RWPE2 (cell line): ENCODE measurements around the gene COL1A1.

Experiments
- ATAC-seq: fragments of 200-7000 bp; cut with Tn5 transposase; 3 replicates; pipeline ENCODE4 v1.9.1; 2021; ENCODE audit warnings: low read depth
- DNase-seq: peaks from one replicate; pipeline ENCODE4 v3.0.0-alpha.2; 2020; ENCODE audit warnings: low spot score
- H3K27ac ChIP-seq: fragments of 450-650 bp; 2 replicates; pipeline ENCODE4 v1.5.1; 2017; ENCODE audit warnings: mild to moderate bottlenecking; ENCODE audit not compliant: poor library complexity, severe bottlenecking
- H3K27me3 ChIP-seq: fragments of 250-450 bp; sonication (Bioruptor Pico); 2 replicates; pipeline ENCODE4 v1.5.1; 2021; ENCODE audit warnings: mild to moderate bottlenecking, moderate library complexity; ENCODE audit not compliant: insufficient read depth, poor library complexity, severe bottlenecking
- H3K36me3 ChIP-seq: fragments of 250-450 bp; sonication (Bioruptor Pico); 2 replicates; pipeline ENCODE4 v1.5.1; 2020; ENCODE audit warnings: low read depth, mild to moderate bottlenecking, moderate library complexity
- H3K4me1 ChIP-seq: fragments of 250-450 bp; sonication (Bioruptor Pico); 2 replicates; pipeline ENCODE4 v1.5.1; 2021; ENCODE audit warnings: mild to moderate bottlenecking, moderate library complexity; ENCODE audit not compliant: insufficient read depth, poor library complexity, severe bottlenecking
- H3K4me3 ChIP-seq: fragments of 250-450 bp; sonication (Bioruptor Pico); 2 replicates; pipeline ENCODE4 v1.5.1; 2021; ENCODE audit warnings: mild to moderate bottlenecking, moderate library complexity; ENCODE audit not compliant: severe bottlenecking
- H3K9me3 ChIP-seq: fragments of 250-450 bp; sonication (Bioruptor Pico); 2 replicates; pipeline ENCODE4 v1.5.1; 2021; ENCODE audit warnings: mild to moderate bottlenecking, moderate library complexity; ENCODE audit not compliant: severe bottlenecking
- CTCF ChIP-seq: fragments of 450-650 bp; IDR thresholded peaks from one replicate; pipeline ENCODE4 v1.5.1; 2017; ENCODE audit warnings: mild to moderate bottlenecking, moderate library complexity; ENCODE audit not compliant: poor library complexity, severe bottlenecking

COL1A1 gene

GRCh38 chr17:50239937-50240336, 38.5 kb upstream of the COL1A1 start:
- H3K4me3 ChIP-seq, result no peak overlapping the region
- TF ChIP-seq CTCF, result no peak
- H3K27ac ChIP-seq, result no peak overlapping the region
- H3K9me3 ChIP-seq, result peaks cover 3% of the 10 kb centered on the region
- H3K27me3 ChIP-seq, result no peaks in the 10 kb centered on the region
- H3K4me1 ChIP-seq, result no peaks in the 10 kb centered on the region
- ATAC-seq, result no peak
- no peaks in the 10 kb centered on the region for H3K36me3 ChIP-seq
- DNase-seq, result no peak

- Histone ChIP-seq H3K4me3 (no peak overlapping the region), H3K9me3 (peaks cover 7% of the 10 kb centered on the region), H3K36me3 (no peaks in the 10 kb centered on the region), H3K4me1 (no peaks in the 10 kb centered on the region), H3K27ac (no peak overlapping the region), H3K27me3 (no peaks in the 10 kb centered on the region)
- TF ChIP-seq CTCF, result no peak
- ATAC-seq (peak; percentile 46; the same call in 1 of the 3 replicates), DNase-seq (no peak)
Observed at GRCh38 chr17:50238601-50239280, 37.3 kb upstream of the COL1A1 start.

- ATAC-seq, result no peak
- no peak for TF ChIP-seq CTCF
- Histone ChIP-seq H3K36me3 (no peaks in the 10 kb centered on the region), H3K27me3 (no peaks in the 10 kb centered on the region), H3K4me3 (no peak overlapping the region), H3K9me3 (peaks cover 7% of the 10 kb centered on the region), H3K27ac (no peak overlapping the region), H3K4me1 (no peaks in the 10 kb centered on the region)
- DNase-seq, result no peak
Observed at GRCh38 chr17:50237901-50238300, 36.5 kb upstream of the COL1A1 start.

GRCh38 chr17:50234581-50234980, 33.1 kb upstream of the COL1A1 start:
- no peak overlapping the region for H3K4me3 ChIP-seq
- ATAC-seq (no peak), DNase-seq (no peak)
- no peak for TF ChIP-seq CTCF
- H3K9me3 ChIP-seq, result peaks cover 4% of the 10 kb centered on the region
- H3K27ac ChIP-seq, result no peak overlapping the region
- no peaks in the 10 kb centered on the region for H3K4me1 ChIP-seq
- no peaks in the 10 kb centered on the region for H3K36me3 ChIP-seq
- H3K27me3 ChIP-seq, result no peaks in the 10 kb centered on the region

- no peak for TF ChIP-seq CTCF
- no peak for ATAC-seq
- H3K27ac ChIP-seq, result no peak overlapping the region
Observed at GRCh38 chr17:50225701-50226240, 24.3 kb upstream of the COL1A1 start.

More at GRCh38 chr17:50225701-50226240, 24.3 kb upstream of the COL1A1 start:
- no peak overlapping the region for H3K4me3 ChIP-seq
- DNase-seq, result no peak
- H3K36me3 ChIP-seq, result no peaks in the 10 kb centered on the region
- no peaks in the 10 kb centered on the region for H3K27me3 ChIP-seq
- H3K9me3 ChIP-seq, result peaks cover 3% of the 10 kb centered on the region
- peaks cover 15% of the 10 kb centered on the region for H3K4me1 ChIP-seq
